GM21825 (cell line): ENCODE data around the gene FAM228A.

Source experiments
- ATAC-seq: cut with Tn5 transposase; IDR thresholded peaks from one replicate; pipeline ENCODE4 v1.9.1; 2021; ENCODE audit warnings: mild to moderate bottlenecking, moderate library complexity; ENCODE audit not compliant: unreplicated experiment

Gene FAM228A

GRCh38 chr2:24222946-24223345, 48.1 kb downstream of the FAM228A start:
- no peak for ATAC-seq

GRCh38 chr2:24225499-24226242, 50.8 kb downstream of the FAM228A start:
- no peak for ATAC-seq

- no peak for ATAC-seq
These were observed 53.6 kb downstream of the FAM228A start for GRCh38 chr2:24228470-24228869.

GRCh38 chr2:24231461-24231881, 56.6 kb downstream of the FAM228A start:
- no peak for ATAC-seq

- no peak for ATAC-seq
These were observed 58.5 kb downstream of the FAM228A start for GRCh38 chr2:24233321-24233720.

GRCh38 chr2:24237313-24237712, 62.5 kb downstream of the FAM228A start:
- no peak for ATAC-seq

GRCh38 chr2:24238158-24238557, 63.3 kb downstream of the FAM228A start:
- ATAC-seq: no peak

- no peak for ATAC-seq
These were observed 64.7 kb downstream of the FAM228A start for GRCh38 chr2:24239553-24239952.
